Stimulated activated CD4-positive, alpha-beta T cell treated with anti-CD3 and anti-CD28 coated beads, Interleukin-4, amount 100 ng/mL, for 48 hours (primary cell): Measurements from ENCODE around the gene HOXD11.

ENCODE experiments used
- DNase-seq, 2 donors: peaks; one replicate each; pipeline ENCODE4 v3.0.0-alpha.2; 2020; ENCODE audit warnings: low read depth in 2 of 2

Gene HOXD11

GRCh38 chr2:176106581-176107539, at the start of gene HOXD11:
TSS of gene HOXD11 (plus strand) at chr2:176107280. CDS start at chr2:176107356, 76 bp downstream.
- no peak for DNase-seq

GRCh38 chr2:176063958-176064357, 43.1 kb upstream of the HOXD11 start:
- DNase-seq: no peak

GRCh38 chr2:176066645-176067588, 40.2 kb upstream of the HOXD11 start:
- DNase-seq: no peak

- no peak for DNase-seq
These were observed 39.3 kb upstream of the HOXD11 start for GRCh38 chr2:176067589-176068418.

GRCh38 chr2:176068419-176068832, 38.7 kb upstream of the HOXD11 start:
- DNase-seq: no peak

- DNase-seq: no peak
These were observed 35.5 kb upstream of the HOXD11 start for GRCh38 chr2:176071330-176072291.

GRCh38 chr2:176072292-176072669, 34.8 kb upstream of the HOXD11 start:
- DNase-seq: no peak

GRCh38 chr2:176072951-176073904, 33.9 kb upstream of the HOXD11 start:
- DNase-seq: no peak

GRCh38 chr2:176074919-176075425, 32.1 kb upstream of the HOXD11 start:
- no peak for DNase-seq

- DNase-seq: no peak
These were observed 31.6 kb upstream of the HOXD11 start for GRCh38 chr2:176075481-176075880.

- no peak for DNase-seq
These were observed 31.0 kb upstream of the HOXD11 start for GRCh38 chr2:176076063-176076462.

- no peak for DNase-seq
These were observed 30.3 kb upstream of the HOXD11 start for GRCh38 chr2:176076796-176077195.

GRCh38 chr2:176078541-176079284, 28.4 kb upstream of the HOXD11 start:
- DNase-seq: no peak

- no peak for DNase-seq
These were observed 27.7 kb upstream of the HOXD11 start for GRCh38 chr2:176079285-176079830.

- no peak for DNase-seq
These were observed 27.1 kb upstream of the HOXD11 start for GRCh38 chr2:176079831-176080539.

GRCh38 chr2:176080540-176081375, 26.3 kb upstream of the HOXD11 start:
- no peak for DNase-seq
